ENCODE results near the gene LPIN2. TPM values are rescaled to one million over a fixed set of nuclear protein-coding genes. Genes with fewer than 3 reads are reported as not detected.

The LPIN2 gene
- total and polyA plus RNA-seq, 4 experiments from 2014 or later: 53.6 to 103 (median 96.0) TPM

GRCh38 chr18:2971741-2972552, 41.0 kb downstream of the LPIN2 start:
- Mint-ChIP-seq H3K9me3 (no peaks in the 10 kb centered on the region), H3K4me1 (peaks cover 72 to 96% (median 86%) of the 10 kb centered on the region in 4 donors), H3K27me3 (no peaks in the 10 kb centered on the region), H3K27ac (peak overlapping the region; percentile 88 to 98 (median 96)), H3K36me3 (peaks cover 9 to 40% of the 10 kb centered on the region in 2 donors), H3K4me3 (peak overlapping the region; percentile 82 to 94 (median 88))
- Histone ChIP-seq H3K36me3 (ENCODE audit: insufficient read depth, low read length) (no peaks in the 10 kb centered on the region), H3K27ac (ENCODE audit: low read depth, low read length) (peak overlapping the region; percentile 79), H3K9me3 (ENCODE audit: control insufficient read depth in 1 of 2, low read length in 2 of 2) (no peaks in the 10 kb centered on the region), H3K27me3 (ENCODE audit: insufficient read depth, low read length) (no peaks in the 10 kb centered on the region), H3K4me1 (ENCODE audit: insufficient read depth, low read length) (peaks cover 100% of the 10 kb centered on the region), H3K4me3 (ENCODE audit: low read length in 2 of 2) (peak overlapping the region; percentile 34 to 37)
- ChIA-PET POLR2A (ENCODE audit: partially characterized antibody) (interaction anchor here (0.8 to 34.6 kb wide), 10 partner anchors 1 to 275 kb away, joined by 3 to 1352 read pairs (median 9); partner anchors contain the start of gene MYL12A), CTCF (ENCODE audit: partially characterized antibody) (interaction anchor here (1.1 to 18.4 kb wide), 7 partner anchors 10 to 90 kb away, joined by 3 to 304 read pairs (median 12); no protein-coding TSS in a partner anchor)
- intact Hi-C loops (cut with micrococcal nuclease): loop anchor here (1.0 to 2.0 kb wide), 2 partner anchors 10 to 15 kb away; no protein-coding TSS in a partner anchor
- DNase-seq: peak; percentile 66 to 91 (median 72)

- Mint-ChIP-seq H3K4me1 (peaks cover 73 to 96% (median 86%) of the 10 kb centered on the region in 4 donors), H3K27me3 (no peaks in the 10 kb centered on the region), H3K4me3 (peak overlapping the region; percentile 82 to 94 (median 88)), H3K27ac (peak overlapping the region; percentile 88 to 98 (median 96)), H3K36me3 (peaks cover 8 to 39% of the 10 kb centered on the region in 2 donors), H3K9me3 (no peaks in the 10 kb centered on the region)
- intact Hi-C loops (cut with micrococcal nuclease): no loop called here
- DNase-seq: peak; percentile 51 to 78 (median 57)
- H3K9me3 ChIP-seq (ENCODE audit: control insufficient read depth in 1 of 2, low read length in 2 of 2): no peaks in the 10 kb centered on the region
- no peaks in the 10 kb centered on the region for H3K27me3 ChIP-seq (ENCODE audit: insufficient read depth, low read length)
- H3K4me3 ChIP-seq (ENCODE audit: low read length in 2 of 2): peak overlapping the region; percentile 34 to 37
- ChIA-PET POLR2A (ENCODE audit: partially characterized antibody) (interaction anchor here (0.6 to 34.6 kb wide), 15 partner anchors 2 to 623 kb away, joined by 3 to 1352 read pairs (median 5); partner anchors contain the start of gene MYL12A), CTCF (ENCODE audit: partially characterized antibody) (interaction anchor here (1.0 to 18.4 kb wide), 12 partner anchors 9 to 91 kb away, joined by 3 to 304 read pairs (median 6); no protein-coding TSS in a partner anchor)
- peak overlapping the region; percentile 79 for H3K27ac ChIP-seq (ENCODE audit: low read depth, low read length)
- no peaks in the 10 kb centered on the region for H3K36me3 ChIP-seq (ENCODE audit: insufficient read depth, low read length)
- peaks cover 100% of the 10 kb centered on the region for H3K4me1 ChIP-seq (ENCODE audit: insufficient read depth, low read length)
These were observed 41.9 kb downstream of the LPIN2 start for GRCh38 chr18:2970772-2971659.

DNA sequence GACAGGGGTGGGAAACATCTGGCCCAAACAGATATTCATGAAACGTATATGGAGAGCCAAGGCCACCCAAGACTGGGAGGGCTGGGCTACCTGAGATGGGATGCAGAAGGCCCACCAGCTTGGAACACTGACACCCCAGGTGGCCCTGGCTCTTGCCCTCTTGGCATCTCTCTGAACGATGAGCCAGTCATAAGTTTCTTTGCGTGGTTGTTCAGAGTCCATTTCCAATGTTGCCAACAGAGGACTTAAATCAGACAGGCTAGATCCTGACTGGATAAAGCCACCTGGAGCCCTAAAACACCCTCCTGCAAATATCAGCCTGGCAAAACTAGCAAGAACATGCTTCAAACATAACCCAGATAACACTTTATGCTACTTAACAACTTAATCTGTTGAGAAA, 42.6 kb downstream of the LPIN2 start:
- Histone ChIP-seq H3K4me1 (ENCODE audit: insufficient read depth, low read length) (peaks cover 100% of the 10 kb centered on the region), H3K27me3 (ENCODE audit: insufficient read depth, low read length) (no peaks in the 10 kb centered on the region), H3K4me3 (ENCODE audit: low read length in 2 of 2) (peak overlapping the region in 1 of 2 donors; percentile 3), H3K9me3 (ENCODE audit: control insufficient read depth in 1 of 2, low read length in 2 of 2) (no peaks in the 10 kb centered on the region), H3K27ac (ENCODE audit: low read depth, low read length) (peak overlapping the region; percentile 79), H3K36me3 (ENCODE audit: insufficient read depth, low read length) (no peaks in the 10 kb centered on the region)
- Mint-ChIP-seq H3K27me3 (no peaks in the 10 kb centered on the region), H3K4me3 (peak overlapping the region; percentile 11 to 94 (median 77)), H3K27ac (peak overlapping the region; percentile 88 to 98 (median 96)), H3K9me3 (no peaks in the 10 kb centered on the region), H3K36me3 (peaks cover 4 to 35% of the 10 kb centered on the region in 2 donors), H3K4me1 (peaks cover 70 to 96% (median 83%) of the 10 kb centered on the region in 4 donors)
- POLR2A ChIA-PET (ENCODE audit: partially characterized antibody): interaction anchor here (0.8 to 34.6 kb wide), 12 partner anchors 3 to 624 kb away, joined by 3 to 1352 read pairs (median 7); partner anchors contain the start of gene MYL12A
- intact Hi-C loops (cut with micrococcal nuclease): no loop called here
- no peak for DNase-seq
- CTCF ChIA-PET (ENCODE audit: partially characterized antibody): interaction anchor here (1.0 to 18.4 kb wide), 11 partner anchors 8 to 37 kb away, joined by 3 to 304 read pairs (median 6); no protein-coding TSS in a partner anchor

DNA sequence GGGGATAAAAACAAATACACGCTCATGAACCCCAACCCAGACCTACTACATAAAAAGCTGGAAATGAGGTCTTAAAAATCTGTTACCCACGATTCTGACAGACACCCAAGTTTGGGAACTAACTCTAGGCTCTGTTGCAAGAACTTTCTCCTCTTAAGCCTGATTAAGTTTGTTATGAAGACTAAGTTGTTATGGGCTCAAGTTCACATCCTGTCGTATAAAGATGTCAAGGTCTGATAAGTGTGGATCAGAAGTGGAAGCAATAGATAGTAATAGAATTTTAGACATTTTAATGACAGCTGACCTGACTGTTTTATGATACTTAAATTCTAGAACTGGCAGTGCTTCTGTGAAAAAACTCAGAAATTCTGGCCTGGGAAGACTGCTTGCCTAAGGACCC, 43.2 kb downstream of the LPIN2 start:
- Histone ChIP-seq H3K36me3 (ENCODE audit: insufficient read depth, low read length) (no peaks in the 10 kb centered on the region), H3K27ac (ENCODE audit: low read depth, low read length) (peak overlapping the region; percentile 79), H3K4me3 (ENCODE audit: low read length in 2 of 2) (peak overlapping the region in 1 of 2 donors; percentile 29), H3K4me1 (ENCODE audit: insufficient read depth, low read length) (peaks cover 100% of the 10 kb centered on the region), H3K9me3 (ENCODE audit: control insufficient read depth in 1 of 2, low read length in 2 of 2) (no peaks in the 10 kb centered on the region), H3K27me3 (ENCODE audit: insufficient read depth, low read length) (no peaks in the 10 kb centered on the region)
- H3K27me3 Mint-ChIP-seq: no peaks in the 10 kb centered on the region
- peaks cover 70 to 98% (median 84%) of the 10 kb centered on the region in 4 donors for H3K4me1 Mint-ChIP-seq
- peak overlapping the region; percentile 88 to 98 (median 96) for H3K27ac Mint-ChIP-seq
- intact Hi-C loops (cut with micrococcal nuclease): loop anchor here (1.0 kb wide), 1 partner anchor 9 kb away; no protein-coding TSS in a partner anchor
- peaks cover 6 to 38% of the 10 kb centered on the region in 2 donors for H3K36me3 Mint-ChIP-seq
- H3K9me3 Mint-ChIP-seq: no peaks in the 10 kb centered on the region
- ChIA-PET CTCF (ENCODE audit: partially characterized antibody) (interaction anchor here (0.8 to 18.4 kb wide), 10 partner anchors 10 to 277 kb away, joined by 3 to 304 read pairs (median 6); no protein-coding TSS in a partner anchor), POLR2A (ENCODE audit: partially characterized antibody) (interaction anchor here (0.8 to 34.6 kb wide), 11 partner anchors 3 to 333 kb away, joined by 3 to 1352 read pairs (median 8); partner anchors contain the start of gene MYL12A)
- H3K4me3 Mint-ChIP-seq: peak overlapping the region; percentile 46 to 94 (median 77)
- peak in 2 of 5 donors; percentile 37 to 42 for DNase-seq

- Mint-ChIP-seq H3K4me3 (peak overlapping the region; percentile 55 to 94 (median 78)), H3K9me3 (no peaks in the 10 kb centered on the region), H3K36me3 (peaks cover 10 to 39% of the 10 kb centered on the region in 2 donors), H3K4me1 (peaks cover 72 to 97% (median 84%) of the 10 kb centered on the region in 4 donors), H3K27ac (peak overlapping the region; percentile 88 to 98 (median 96)), H3K27me3 (no peaks in the 10 kb centered on the region)
- intact Hi-C loops (cut with micrococcal nuclease): loop anchor here (1.0 kb wide), 1 partner anchor 8 kb away; no protein-coding TSS in a partner anchor
- Histone ChIP-seq H3K27me3 (ENCODE audit: insufficient read depth, low read length) (no peaks in the 10 kb centered on the region), H3K27ac (ENCODE audit: low read depth, low read length) (peak overlapping the region; percentile 79), H3K4me3 (ENCODE audit: low read length in 2 of 2) (no peak overlapping the region), H3K4me1 (ENCODE audit: insufficient read depth, low read length) (peaks cover 100% of the 10 kb centered on the region), H3K36me3 (ENCODE audit: insufficient read depth, low read length) (no peaks in the 10 kb centered on the region), H3K9me3 (ENCODE audit: control insufficient read depth in 1 of 2, low read length in 2 of 2) (no peaks in the 10 kb centered on the region)
- ChIA-PET POLR2A (ENCODE audit: partially characterized antibody) (interaction anchor here (0.7 to 34.6 kb wide), 13 partner anchors 4 to 481 kb away, joined by 3 to 1352 read pairs (median 4); partner anchors contain the start of gene MYL12A), CTCF (ENCODE audit: partially characterized antibody) (interaction anchor here (1.1 to 18.4 kb wide), 10 partner anchors 9 to 487 kb away, joined by 3 to 304 read pairs (median 8); no protein-coding TSS in a partner anchor)
- peak in 1 of 5 donors; percentile 40 for DNase-seq
These were observed 44.3 kb downstream of the LPIN2 start for GRCh38 chr18:2968606-2969005.

DNA sequence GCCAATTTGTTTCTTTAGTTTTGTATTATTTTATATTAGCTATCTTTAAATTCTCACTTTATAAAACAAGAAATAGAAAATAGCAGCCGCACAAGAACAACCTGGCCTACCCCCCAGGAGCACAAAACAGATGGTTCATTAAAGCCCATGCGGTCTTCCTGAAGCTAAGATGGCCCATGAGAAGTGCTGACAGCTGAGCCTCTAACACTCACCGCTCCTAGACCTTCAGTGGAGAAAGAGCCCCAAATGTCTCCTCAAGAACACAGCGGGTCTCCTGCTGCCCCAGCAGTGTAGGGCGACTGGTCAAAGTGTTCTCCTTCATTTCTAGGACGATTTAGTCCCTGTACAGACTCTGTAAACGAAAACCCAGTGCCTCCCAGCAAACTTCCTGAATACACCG, 45.1 kb downstream of the LPIN2 start:
- Mint-ChIP-seq H3K27ac (peak overlapping the region; percentile 88 to 98 (median 96)), H3K4me1 (peaks cover 74 to 97% (median 85%) of the 10 kb centered on the region in 4 donors), H3K4me3 (peak overlapping the region; percentile 55 to 94 (median 78)), H3K9me3 (no peaks in the 10 kb centered on the region), H3K27me3 (no peaks in the 10 kb centered on the region), H3K36me3 (peaks cover 15 to 39% of the 10 kb centered on the region in 2 donors)
- ChIA-PET CTCF (ENCODE audit: partially characterized antibody) (interaction anchor here (0.7 to 18.4 kb wide), 9 partner anchors 9 to 487 kb away, joined by 3 to 304 read pairs (median 8); no protein-coding TSS in a partner anchor), POLR2A (ENCODE audit: partially characterized antibody) (interaction anchor here (1.0 to 34.6 kb wide), 8 partner anchors 5 to 481 kb away, joined by 3 to 1352 read pairs (median 6); partner anchors contain the start of gene MYL12A)
- no peaks in the 10 kb centered on the region for H3K36me3 ChIP-seq (ENCODE audit: insufficient read depth, low read length)
- DNase-seq: peak in 1 of 5 donors; percentile 14
- H3K4me1 ChIP-seq (ENCODE audit: insufficient read depth, low read length): peaks cover 100% of the 10 kb centered on the region
- no peak overlapping the region for H3K4me3 ChIP-seq (ENCODE audit: low read length in 2 of 2)
- H3K27ac ChIP-seq (ENCODE audit: low read depth, low read length): peak overlapping the region; percentile 79
- intact Hi-C loops (cut with micrococcal nuclease): no loop called here
- H3K27me3 ChIP-seq (ENCODE audit: insufficient read depth, low read length): no peaks in the 10 kb centered on the region
- H3K9me3 ChIP-seq (ENCODE audit: control insufficient read depth in 1 of 2, low read length in 2 of 2): no peaks in the 10 kb centered on the region
